WERI-Rb-1 (cell line): Measurements from ENCODE around the gene AHCY.
"Not testable (repeated sequence)": the region's sequence is repeated elsewhere in the genome, so short reads cannot be mapped to it uniquely, and the experiment has no call there.

Experiments
- DNase-seq: peaks from one replicate; pipeline ENCODE4 v3.0.0-alpha.2; 2020
- H3K27ac ChIP-seq: fragments of 250-450 bp; sonication (Bioruptor Pico); 2 replicates; pipeline ENCODE4 v1.5.1; 2020; ENCODE audit warnings: mild to moderate bottlenecking, moderate library complexity
- H3K27me3 ChIP-seq: fragments of 250-450 bp; sonication (Bioruptor Pico); 2 replicates; pipeline ENCODE4 v1.5.1; 2021; ENCODE audit warnings: mild to moderate bottlenecking, low read depth, moderate library complexity; ENCODE audit not compliant: insufficient read depth, severe bottlenecking
- H3K36me3 ChIP-seq: fragments of 250-450 bp; sonication (Bioruptor Pico); 2 replicates; pipeline ENCODE4 v1.5.1; 2020; ENCODE audit warnings: mild to moderate bottlenecking, moderate library complexity
- H3K4me3 ChIP-seq: 2 replicates; pipeline ENCODE4 v1.5.1; 2011; ENCODE audit warnings: low read depth, mild to moderate bottlenecking, control low read depth, low read length
- H3K9me3 ChIP-seq: fragments of 250-450 bp; sonication (Bioruptor Pico); 2 replicates; pipeline ENCODE4 v1.5.1; 2021; ENCODE audit warnings: mild to moderate bottlenecking, moderate library complexity; ENCODE audit not compliant: severe bottlenecking
- CTCF ChIP-seq: IDR thresholded peaks from 2 replicates; pipeline ENCODE4 v1.5.1; 2011; ENCODE audit warnings: low read depth, mild to moderate bottlenecking, control low read depth, inconsistent platforms, low read length

The AHCY gene

GRCh38 chr20:34293589-34293988 lies 9.6 kb downstream of the AHCY start:
- no peak for TF ChIP-seq CTCF
- no peaks in the 10 kb centered on the region for H3K27me3 ChIP-seq
- H3K4me3 ChIP-seq, result no peak overlapping the region
- no peak overlapping the region for H3K27ac ChIP-seq
- no peak for DNase-seq
- H3K9me3 ChIP-seq, result no peaks in the 10 kb centered on the region
- H3K36me3 ChIP-seq, result peaks cover 85% of the 10 kb centered on the region

- Histone ChIP-seq H3K36me3 (peaks cover 89% of the 10 kb centered on the region), H3K9me3 (no peaks in the 10 kb centered on the region), H3K4me3 (no peak overlapping the region), H3K27me3 (no peaks in the 10 kb centered on the region), H3K27ac (no peak overlapping the region)
- DNase-seq, result no peak
- no peak for TF ChIP-seq CTCF
Measured at GRCh38 chr20:34293119-34293518, 10.0 kb downstream of the AHCY start.

GRCh38 chr20:34292496-34292895 lies 10.7 kb downstream of the AHCY start:
- no peak for DNase-seq
- peaks cover 90% of the 10 kb centered on the region for H3K36me3 ChIP-seq
- TF ChIP-seq CTCF, result no peak
- no peaks in the 10 kb centered on the region for H3K9me3 ChIP-seq
- H3K4me3 ChIP-seq, result no peak overlapping the region
- H3K27ac ChIP-seq, result no peak overlapping the region
- H3K27me3 ChIP-seq, result no peaks in the 10 kb centered on the region

- H3K9me3 ChIP-seq, result no peaks in the 10 kb centered on the region
- H3K27ac ChIP-seq, result no peak overlapping the region
- H3K4me3 ChIP-seq, result no peak overlapping the region
- no peaks in the 10 kb centered on the region for H3K27me3 ChIP-seq
- no peak for DNase-seq
- no peak for TF ChIP-seq CTCF
- peaks cover 90% of the 10 kb centered on the region for H3K36me3 ChIP-seq
Measured at GRCh38 chr20:34290471-34290870, 12.7 kb downstream of the AHCY start.

GRCh38 chr20:34287500-34287899 lies 15.7 kb downstream of the AHCY start:
- H3K36me3 ChIP-seq, result peaks cover 92% of the 10 kb centered on the region
- H3K4me3 ChIP-seq, H3K27me3 ChIP-seq, H3K27ac ChIP-seq, H3K9me3 ChIP-seq, DNase-seq: not testable (repeated sequence)

GRCh38 chr20:34285450-34285849 lies 17.7 kb downstream of the AHCY start:
- no peak for TF ChIP-seq CTCF
- H3K27me3 ChIP-seq, result no peaks in the 10 kb centered on the region
- no peak for DNase-seq
- H3K9me3 ChIP-seq, result no peaks in the 10 kb centered on the region
- no peak overlapping the region for H3K27ac ChIP-seq
- H3K4me3 ChIP-seq, result no peak overlapping the region
- H3K36me3 ChIP-seq, result peaks cover 92% of the 10 kb centered on the region
